ENCODE measurements around the gene KLRK1. TPM values are rescaled to one million over a fixed set of nuclear protein-coding genes. Genes with fewer than 3 reads are reported as not detected.
"Not testable (repeated sequence)": the region's sequence is repeated elsewhere in the genome, so short reads cannot be mapped to it uniquely, and the experiment has no call there.

The KLRK1 gene
- total and polyA plus RNA-seq, 12 donors = 0.25 to 5.2 (median 1.4) TPM; not detected in 2

GRCh38 chr12:10368206-10369171 is 21.4 kb downstream of the KLRK1 start:
- Histone ChIP-seq H3K4me3 (no peak overlapping the region), H3K4me1 (replicated peaks in 1 of 2) (peaks cover 16 to 33% of the 10 kb centered on the region in 2 donors), H3K9me3 (replicated peaks in 1 of 3) (no peaks in the 10 kb centered on the region), H3K27me3 (no peaks in the 10 kb centered on the region), H3K27ac (peak overlapping the region in 2 of 5 donors; percentile 34 to 55), H3K36me3 (replicated peaks in 1 of 2) (no peaks in the 10 kb centered on the region)
- WGBS, 4 donors = 48 to 82% (median 72%) methylated on average over 10 of the region's 10 CpGs
- no peak for DNase-seq
- intact Hi-C loops (cut with DNase I) = no loop called here
- TF ChIP-seq, protein P1, sequence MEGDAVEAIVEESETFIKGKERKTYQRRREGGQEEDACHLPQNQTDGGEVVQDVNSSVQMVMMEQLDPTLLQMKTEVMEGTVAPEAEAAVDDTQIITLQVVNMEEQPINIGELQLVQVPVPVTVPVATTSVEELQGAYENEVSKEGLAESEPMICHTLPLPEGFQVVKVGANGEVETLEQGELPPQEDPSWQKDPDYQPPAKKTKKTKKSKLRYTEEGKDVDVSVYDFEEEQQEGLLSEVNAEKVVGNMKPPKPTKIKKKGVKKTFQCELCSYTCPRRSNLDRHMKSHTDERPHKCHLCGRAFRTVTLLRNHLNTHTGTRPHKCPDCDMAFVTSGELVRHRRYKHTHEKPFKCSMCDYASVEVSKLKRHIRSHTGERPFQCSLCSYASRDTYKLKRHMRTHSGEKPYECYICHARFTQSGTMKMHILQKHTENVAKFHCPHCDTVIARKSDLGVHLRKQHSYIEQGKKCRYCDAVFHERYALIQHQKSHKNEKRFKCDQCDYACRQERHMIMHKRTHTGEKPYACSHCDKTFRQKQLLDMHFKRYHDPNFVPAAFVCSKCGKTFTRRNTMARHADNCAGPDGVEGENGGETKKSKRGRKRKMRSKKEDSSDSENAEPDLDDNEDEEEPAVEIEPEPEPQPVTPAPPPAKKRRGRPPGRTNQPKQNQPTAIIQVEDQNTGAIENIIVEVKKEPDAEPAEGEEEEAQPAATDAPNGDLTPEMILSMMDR (IDR thresholded peaks at IDR 0.05) = no peak
- no peak for TF ChIP-seq POLR2A (IDR thresholded peaks at IDR 0.05)

DNA sequence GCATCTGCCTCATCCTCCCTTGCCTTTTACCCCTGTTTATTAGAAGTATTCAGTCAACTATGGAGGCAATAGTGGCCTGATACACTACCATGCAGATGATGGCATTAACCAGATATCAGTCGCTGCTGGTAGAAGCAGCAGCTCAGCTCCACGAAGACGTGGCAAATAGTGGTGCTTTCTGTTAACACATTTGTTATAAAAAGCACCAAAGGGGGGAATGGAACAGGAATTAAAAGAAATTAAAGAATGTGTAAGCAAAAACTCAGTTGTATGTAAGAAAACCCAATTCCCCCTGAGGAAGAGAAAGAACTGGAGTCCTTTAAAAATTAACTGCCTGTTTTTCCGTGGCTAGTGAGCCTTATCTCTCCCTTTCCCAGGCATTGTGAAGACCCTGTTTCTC is 22.1 kb downstream of the KLRK1 start:
- H3K36me3 ChIP-seq (replicated peaks in 1 of 2); DNase-seq; H3K27me3 ChIP-seq; intact Hi-C loops (cut with DNase I); H3K9me3 ChIP-seq (replicated peaks in 1 of 3); H3K27ac ChIP-seq; H3K4me3 ChIP-seq: not testable (repeated sequence)
- H3K4me1 ChIP-seq (replicated peaks in 1 of 2) = peaks cover 22 to 41% of the 10 kb centered on the region in 2 donors
- WGBS, 4 donors = 69 to 73% (median 71%) methylated on average over 4 of the region's 4 CpGs

DNA sequence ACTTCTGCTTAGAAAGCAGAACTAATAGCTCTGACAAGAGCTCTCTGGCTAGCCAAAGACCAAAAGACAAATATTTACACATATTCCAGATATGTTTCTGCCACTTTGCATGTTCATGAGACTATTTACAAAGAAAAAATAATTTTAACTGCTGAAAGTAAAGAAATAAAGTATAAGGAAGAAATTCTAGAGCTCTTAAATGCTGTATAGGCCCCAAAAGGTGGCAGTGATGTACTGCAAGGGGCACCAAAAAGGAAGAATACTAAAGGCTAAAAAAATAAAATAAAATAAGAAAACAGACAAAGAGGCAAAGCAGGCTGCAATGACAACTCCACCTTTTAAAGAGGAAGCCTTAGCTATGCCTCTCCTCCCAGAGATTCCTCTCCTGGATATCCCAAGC is 23.0 kb downstream of the KLRK1 start:
- no peak for DNase-seq
- H3K4me3 ChIP-seq = no peak overlapping the region
- no peak for TF ChIP-seq POLR2A (IDR thresholded peaks at IDR 0.05)
- TF ChIP-seq, protein P1 (IDR thresholded peaks at IDR 0.05) = peak in 1 of 6 experiments; percentile 11
- peaks cover 22 to 44% of the 10 kb centered on the region in 2 donors for H3K4me1 ChIP-seq (replicated peaks in 1 of 2)
- H3K9me3 ChIP-seq (replicated peaks in 1 of 3) = no peaks in the 10 kb centered on the region
- H3K27me3 ChIP-seq = no peaks in the 10 kb centered on the region
- H3K36me3 ChIP-seq (replicated peaks in 1 of 2) = no peaks in the 10 kb centered on the region
- H3K27ac ChIP-seq = peak overlapping the region in 3 of 5 donors; percentile 93 to 99 (median 97)
- intact Hi-C loops (cut with DNase I) = no loop called here

DNA sequence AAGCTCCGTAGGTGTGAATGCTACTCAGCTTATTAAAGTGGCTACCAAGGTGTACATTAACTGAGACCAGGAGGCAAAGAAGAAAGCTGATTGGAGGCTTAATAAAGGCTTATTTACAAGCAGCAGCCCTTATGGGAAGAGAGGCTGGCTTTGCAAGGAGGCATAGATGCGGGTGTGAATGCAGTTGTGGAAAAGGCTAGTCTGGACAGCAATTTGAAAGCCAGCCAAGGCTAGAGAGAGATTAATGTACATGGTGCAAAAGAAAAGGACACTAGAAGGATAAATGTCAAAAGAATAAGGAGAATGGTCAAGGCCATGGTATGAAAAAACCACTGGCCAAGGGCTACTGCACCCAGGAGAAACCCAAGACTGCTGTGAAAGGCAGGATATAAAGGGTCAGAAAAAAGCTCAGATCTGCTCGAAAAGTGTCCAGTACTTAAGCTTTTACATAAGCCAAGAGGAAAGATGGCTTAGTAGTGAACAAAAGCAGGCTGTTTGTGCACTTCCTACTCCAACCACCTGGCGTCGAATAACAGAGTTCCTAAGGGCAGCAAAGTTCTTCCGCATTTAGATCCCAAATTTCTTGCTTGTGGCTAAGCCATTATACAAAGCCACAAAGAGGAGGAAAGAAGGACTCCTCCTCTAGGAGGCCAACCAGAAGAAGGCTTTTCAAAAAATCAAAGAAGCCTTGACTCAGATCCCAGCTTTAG is 24.0 kb downstream of the KLRK1 start:
- no peaks in the 10 kb centered on the region for H3K27me3 ChIP-seq
- no peaks in the 10 kb centered on the region for H3K36me3 ChIP-seq (replicated peaks in 1 of 2)
- peak overlapping the region in 1 of 4 donors; percentile 90 for H3K4me3 ChIP-seq
- intact Hi-C loops (cut with DNase I) = no loop called here
- 19 to 35% (median 27%) methylated on average over 6 of the region's 6 CpGs for WGBS, 4 donors
- TF ChIP-seq POLR2A (IDR thresholded peaks at IDR 0.05) = no peak
- TF ChIP-seq, protein P1 (IDR thresholded peaks at IDR 0.05) = peak in 2 of 6 experiments; percentile 15 to 21
- H3K9me3 ChIP-seq (replicated peaks in 1 of 3) = no peaks in the 10 kb centered on the region
- H3K4me1 ChIP-seq (replicated peaks in 1 of 2) = peaks cover 22 to 44% of the 10 kb centered on the region in 2 donors
- H3K27ac ChIP-seq = peak overlapping the region in 4 of 5 donors; percentile 77 to 99 (median 95)
- peak in 1 of 7 donors; percentile 13 for DNase-seq

Data from adrenal gland (tissue), 12 donors.